IPS-18a (cell line): ENCODE data around the gene HEATR1.
A peak's percentile ranks its signal among the peaks of the same experiment; 100 is the strongest.

Experiments used
- H3K27ac ChIP-seq: one replicate; pipeline ENCODE4 v1.5.1; 2013; ENCODE audit warnings: low read length
- H3K27me3 ChIP-seq: one replicate; pipeline ENCODE4 v1.6.1; 2013; ENCODE audit warnings: mild to moderate bottlenecking, low read length; ENCODE audit not compliant: control insufficient read depth, insufficient read depth
- H3K36me3 ChIP-seq: one replicate; pipeline ENCODE4 v1.6.1; 2013; ENCODE audit warnings: low read depth, low read length; ENCODE audit not compliant: control insufficient read depth
- H3K4me1 ChIP-seq: one replicate; pipeline ENCODE4 v1.6.1; 2013; ENCODE audit warnings: low read depth, low read length; ENCODE audit not compliant: control insufficient read depth
- H3K4me3 ChIP-seq: one replicate; pipeline ENCODE4 v1.5.1; 2013; ENCODE audit warnings: low read length
- H3K9ac ChIP-seq: one replicate; pipeline ENCODE4 v1.6.1; 2013; ENCODE audit warnings: mild to moderate bottlenecking, low read length, moderate library complexity
- H3K9me3 ChIP-seq: one replicate; pipeline ENCODE4 v1.6.1; 2013; ENCODE audit warnings: low read depth, low read length; ENCODE audit not compliant: control insufficient read depth

HEATR1 gene

GRCh38 chr1:236603991-236604904 lies at the start of gene HEATR1:
Gene HEATR1 (minus strand): TSS chr1:236604516. CDS start chr1:236604095, 421 bp downstream.
- Histone ChIP-seq H3K4me1 (peaks cover 6% of the 10 kb centered on the region), H3K27ac (peak within 1 kb of the TSS; percentile 73)

GRCh38 chr1:236645016-236645680 lies 40.8 kb upstream of the HEATR1 start:
- H3K9me3 ChIP-seq: no peaks in the 10 kb centered on the region
- no peak overlapping the region for H3K4me3 ChIP-seq
- H3K4me1 ChIP-seq: no peaks in the 10 kb centered on the region
- H3K36me3 ChIP-seq: no peaks in the 10 kb centered on the region
- no peak overlapping the region for H3K9ac ChIP-seq
- H3K27ac ChIP-seq: no peak overlapping the region
- H3K27me3 ChIP-seq: no peaks in the 10 kb centered on the region

More at GRCh38 chr1:236603991-236604904, at the start of gene HEATR1:
- no peaks in the 10 kb centered on the region for H3K9me3 ChIP-seq
- peak within 1 kb of the TSS; percentile 93 for H3K4me3 ChIP-seq
- peaks cover 20% of the 10 kb centered on the region for H3K36me3 ChIP-seq
- no peaks in the 10 kb centered on the region for H3K27me3 ChIP-seq
- H3K9ac ChIP-seq: peak within 1 kb of the TSS; percentile 88

- no peaks in the 10 kb centered on the region for H3K27me3 ChIP-seq
- H3K9ac ChIP-seq: no peak overlapping the region
- H3K27ac ChIP-seq: no peak overlapping the region
- H3K4me3 ChIP-seq: no peak overlapping the region
- H3K9me3 ChIP-seq: no peaks in the 10 kb centered on the region
- H3K4me1 ChIP-seq: no peaks in the 10 kb centered on the region
- H3K36me3 ChIP-seq: no peaks in the 10 kb centered on the region
Observed at GRCh38 chr1:236642763-236643162, 38.4 kb upstream of the HEATR1 start.

GRCh38 chr1:236639686-236640085 lies 35.4 kb upstream of the HEATR1 start:
- Histone ChIP-seq H3K27me3 (no peaks in the 10 kb centered on the region), H3K9me3 (no peaks in the 10 kb centered on the region), H3K9ac (no peak overlapping the region), H3K27ac (no peak overlapping the region), H3K36me3 (no peaks in the 10 kb centered on the region), H3K4me1 (no peaks in the 10 kb centered on the region), H3K4me3 (no peak overlapping the region)

GRCh38 chr1:236638945-236639344 lies 34.6 kb upstream of the HEATR1 start:
- Histone ChIP-seq H3K9ac (no peak overlapping the region), H3K27ac (no peak overlapping the region), H3K36me3 (no peaks in the 10 kb centered on the region), H3K4me1 (no peaks in the 10 kb centered on the region), H3K4me3 (no peak overlapping the region), H3K27me3 (no peaks in the 10 kb centered on the region), H3K9me3 (no peaks in the 10 kb centered on the region)

- H3K36me3 ChIP-seq: no peaks in the 10 kb centered on the region
- H3K4me1 ChIP-seq: no peaks in the 10 kb centered on the region
- H3K9me3 ChIP-seq: no peaks in the 10 kb centered on the region
- H3K27ac ChIP-seq: no peak overlapping the region
- H3K9ac ChIP-seq: no peak overlapping the region
- no peak overlapping the region for H3K4me3 ChIP-seq
- no peaks in the 10 kb centered on the region for H3K27me3 ChIP-seq
Observed at GRCh38 chr1:236636017-236636416, 31.7 kb upstream of the HEATR1 start.

- H3K27me3 ChIP-seq: no peaks in the 10 kb centered on the region
- H3K9me3 ChIP-seq: peaks cover 2% of the 10 kb centered on the region
Observed at GRCh38 chr1:236627727-236628408, 23.6 kb upstream of the HEATR1 start.

GRCh38 chr1:236623371-236624166 lies 19.3 kb upstream of the HEATR1 start:
- no peaks in the 10 kb centered on the region for H3K4me1 ChIP-seq
- H3K9ac ChIP-seq: no peak overlapping the region
- no peaks in the 10 kb centered on the region for H3K36me3 ChIP-seq
- no peak overlapping the region for H3K27ac ChIP-seq
- no peaks in the 10 kb centered on the region for H3K27me3 ChIP-seq
- no peak overlapping the region for H3K4me3 ChIP-seq
- peaks cover 15% of the 10 kb centered on the region for H3K9me3 ChIP-seq

More at GRCh38 chr1:236627727-236628408, 23.6 kb upstream of the HEATR1 start:
- H3K4me3 ChIP-seq: no peak overlapping the region
- H3K9ac ChIP-seq: no peak overlapping the region
- H3K36me3 ChIP-seq: no peaks in the 10 kb centered on the region
- no peaks in the 10 kb centered on the region for H3K4me1 ChIP-seq
- no peak overlapping the region for H3K27ac ChIP-seq

GRCh38 chr1:236622407-236622806 lies 18.1 kb upstream of the HEATR1 start:
- no peak overlapping the region for H3K9ac ChIP-seq
- H3K4me1 ChIP-seq: no peaks in the 10 kb centered on the region

GRCh38 chr1:236619398-236619797 lies 15.1 kb upstream of the HEATR1 start:
- Histone ChIP-seq H3K4me3 (no peak overlapping the region), H3K27ac (no peak overlapping the region), H3K9ac (no peak overlapping the region), H3K27me3 (no peaks in the 10 kb centered on the region), H3K9me3 (peaks cover 15% of the 10 kb centered on the region), H3K4me1 (no peaks in the 10 kb centered on the region), H3K36me3 (no peaks in the 10 kb centered on the region)

More at GRCh38 chr1:236622407-236622806, 18.1 kb upstream of the HEATR1 start:
- Histone ChIP-seq H3K27me3 (no peaks in the 10 kb centered on the region), H3K27ac (no peak overlapping the region), H3K4me3 (no peak overlapping the region), H3K9me3 (peaks cover 15% of the 10 kb centered on the region), H3K36me3 (no peaks in the 10 kb centered on the region)

GRCh38 chr1:236618507-236618906 lies 14.2 kb upstream of the HEATR1 start:
- H3K4me3 ChIP-seq: no peak overlapping the region
- no peaks in the 10 kb centered on the region for H3K27me3 ChIP-seq
- no peak overlapping the region for H3K27ac ChIP-seq
- no peaks in the 10 kb centered on the region for H3K4me1 ChIP-seq
- no peaks in the 10 kb centered on the region for H3K36me3 ChIP-seq
- no peak overlapping the region for H3K9ac ChIP-seq
- peaks cover 15% of the 10 kb centered on the region for H3K9me3 ChIP-seq
